Ecto neural progenitor cell (in vitro differentiated cells): ENCODE data around the gene CLCN1.
"Not testable (repeated sequence)": the region's sequence is repeated elsewhere in the genome, so short reads cannot be mapped to it uniquely, and the experiment has no call there.

Experiments used
- DNase-seq: peaks from one replicate; pipeline ENCODE4 v3.0.0-alpha.2; 2018; ENCODE audit warnings: low spot score

CLCN1 gene

DNA sequence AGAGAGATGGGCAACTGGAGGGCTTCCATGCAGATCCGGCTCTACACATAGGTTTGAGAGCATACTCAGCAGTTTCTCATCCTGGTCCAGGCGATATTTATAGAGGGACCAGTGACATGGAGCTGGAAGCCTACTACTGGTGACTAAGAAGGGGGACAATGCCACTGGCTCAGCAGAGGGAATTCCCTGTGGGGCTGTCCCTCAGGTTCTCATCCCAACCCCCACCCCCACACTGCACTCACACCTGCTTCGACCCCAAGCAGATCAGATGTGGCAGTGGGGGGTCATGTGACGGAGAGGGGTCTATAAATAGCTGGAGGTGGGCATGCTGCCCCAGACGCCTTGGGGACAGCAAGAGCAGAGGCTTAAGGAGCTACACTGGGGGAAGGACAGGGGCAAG, at the start of gene CLCN1:
Gene CLCN1 (plus strand): TSS at position 336 of the 400 bp plus-strand sequence. CDS start 102 bp downstream, outside the sequence.
- no peak for DNase-seq

DNA sequence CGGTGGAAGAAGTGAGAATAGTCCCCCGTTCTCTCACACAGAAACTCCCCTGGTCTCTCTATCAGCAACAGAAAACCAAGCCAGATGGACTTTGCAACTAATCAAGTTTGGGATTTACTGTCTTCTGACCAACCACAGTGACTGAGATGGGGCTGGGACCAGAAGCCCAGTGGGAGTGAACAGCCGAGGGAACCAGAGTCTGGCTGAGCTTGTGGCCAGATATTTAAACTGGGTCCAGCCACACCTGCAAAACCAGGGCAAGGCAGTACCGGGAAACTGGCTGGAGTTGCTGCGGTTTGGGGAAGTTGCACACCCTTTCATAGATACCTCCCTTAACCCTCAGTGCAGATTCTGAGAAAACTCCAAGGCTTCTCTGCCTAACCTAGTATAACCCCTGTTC, 46.7 kb upstream of the CLCN1 start:
- DNase-seq, result no peak

DNA sequence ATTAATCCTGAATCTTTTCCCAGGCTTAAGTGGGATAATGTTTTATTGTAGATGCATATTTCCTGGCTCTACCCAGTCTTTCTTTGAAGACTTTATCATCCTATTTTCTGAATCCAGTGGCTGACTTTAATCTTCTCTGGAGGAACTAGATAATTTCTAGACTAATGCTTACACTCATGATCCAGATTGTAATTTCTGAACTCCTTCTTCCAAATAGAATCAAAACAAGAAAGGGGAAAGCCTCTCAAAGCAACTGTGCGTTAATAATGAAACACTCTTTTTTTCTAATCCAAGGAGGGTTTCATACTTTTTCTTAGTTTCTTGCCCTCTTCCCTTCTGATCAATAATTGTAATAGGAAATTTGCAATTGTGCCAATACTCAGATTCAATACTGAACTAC, 44.7 kb upstream of the CLCN1 start:
- no peak for DNase-seq

DNA sequence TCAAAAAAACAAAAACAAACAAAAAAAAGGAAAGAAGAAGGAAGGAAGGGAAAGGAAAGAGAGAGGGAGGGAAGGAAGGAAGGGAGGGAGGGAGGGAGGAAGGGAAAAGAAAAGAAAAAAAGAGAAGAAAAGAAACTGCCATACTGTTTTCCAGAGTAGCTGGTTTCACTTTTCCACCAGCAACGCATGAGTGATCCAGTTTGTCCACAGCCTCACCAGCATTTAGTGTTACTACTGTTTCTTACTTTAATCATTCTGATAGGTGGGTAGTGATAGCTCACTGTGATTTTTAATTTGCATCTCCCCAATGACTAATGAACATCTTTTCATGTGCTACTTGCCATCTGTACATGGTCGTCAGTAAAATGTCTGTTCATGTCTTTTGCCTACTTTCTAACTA, 43.0 kb upstream of the CLCN1 start:
- DNase-seq, result no peak

DNA sequence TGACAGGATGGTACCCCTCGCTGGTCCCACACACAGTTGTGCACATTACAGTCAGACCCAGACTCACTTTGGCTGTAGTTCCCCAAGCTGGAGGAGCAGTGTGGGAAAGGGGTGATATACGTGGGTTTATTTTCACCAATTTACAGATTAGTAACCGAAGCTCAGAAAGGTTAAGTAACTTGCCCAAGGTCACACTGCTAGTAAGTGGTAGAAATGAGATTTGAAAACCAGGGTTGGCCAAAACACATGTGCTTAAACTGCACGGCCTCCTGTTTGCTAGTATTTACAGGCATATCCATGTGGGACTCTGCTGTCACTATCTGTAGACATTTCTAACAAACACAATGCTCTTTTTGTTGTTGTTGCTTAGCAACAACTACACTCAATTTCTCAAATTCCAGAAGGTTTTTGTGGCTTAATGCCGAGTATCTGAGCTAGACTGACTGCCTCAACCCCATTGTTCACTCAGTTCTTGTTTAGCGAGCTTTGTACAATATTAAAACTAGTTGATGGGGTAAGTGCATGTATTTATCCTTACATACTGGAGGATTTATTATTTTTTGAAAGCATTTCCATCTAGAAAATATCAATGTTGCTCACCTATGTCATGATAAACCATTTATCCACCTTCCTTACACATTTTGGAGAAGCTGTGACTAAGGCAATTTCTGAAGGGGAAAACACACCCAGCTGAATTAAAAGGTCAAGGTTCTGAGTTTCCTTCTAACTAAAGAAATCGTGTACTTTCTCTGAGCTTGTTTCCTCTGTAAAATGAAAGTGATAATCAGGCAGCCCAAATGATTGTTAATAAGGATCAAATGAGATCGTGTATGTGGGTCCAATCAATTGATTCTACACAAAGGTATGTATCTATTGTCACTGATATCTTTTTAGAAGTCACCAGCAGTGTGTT, 36.5 kb upstream of the CLCN1 start:
- DNase-seq, result no peak

DNA sequence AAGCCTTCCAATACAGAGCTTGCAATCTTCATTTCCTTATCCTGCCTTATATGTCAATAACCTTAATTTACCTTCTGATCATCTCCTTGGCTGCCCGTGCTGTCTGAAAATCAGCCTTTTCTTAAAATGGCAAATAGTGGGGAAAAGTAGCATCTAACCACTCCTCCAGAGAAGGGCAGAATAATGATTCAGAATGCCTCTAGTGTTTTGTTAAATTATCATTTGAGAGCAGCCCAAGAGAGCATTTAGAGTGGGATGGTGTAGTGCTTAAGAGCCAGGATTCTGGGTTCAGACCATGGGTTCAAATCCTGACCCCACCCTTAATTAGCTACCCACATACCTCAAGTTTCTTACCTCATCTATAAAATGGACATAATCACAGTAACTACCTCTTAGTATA, 35.8 kb upstream of the CLCN1 start:
- no peak for DNase-seq

DNA sequence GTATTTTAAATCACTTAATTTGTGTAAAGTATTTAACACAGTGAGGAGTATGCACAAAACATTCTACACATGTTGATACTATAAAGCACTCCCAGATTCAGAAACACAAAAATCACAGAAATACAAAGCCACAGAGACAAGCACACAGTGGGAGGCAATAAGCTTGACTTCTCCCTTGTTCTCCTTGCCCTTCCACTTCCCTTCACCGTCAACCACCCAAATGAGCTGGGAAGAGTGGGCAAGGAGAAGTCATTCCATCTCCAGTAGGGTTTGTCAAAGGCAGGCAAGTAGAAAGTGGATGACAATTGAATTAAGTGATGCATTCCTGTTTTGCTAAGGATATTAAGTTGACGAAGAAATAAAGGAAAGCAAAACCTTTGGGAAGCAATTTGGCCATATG, 35.3 kb upstream of the CLCN1 start:
- DNase-seq, result no peak

DNA sequence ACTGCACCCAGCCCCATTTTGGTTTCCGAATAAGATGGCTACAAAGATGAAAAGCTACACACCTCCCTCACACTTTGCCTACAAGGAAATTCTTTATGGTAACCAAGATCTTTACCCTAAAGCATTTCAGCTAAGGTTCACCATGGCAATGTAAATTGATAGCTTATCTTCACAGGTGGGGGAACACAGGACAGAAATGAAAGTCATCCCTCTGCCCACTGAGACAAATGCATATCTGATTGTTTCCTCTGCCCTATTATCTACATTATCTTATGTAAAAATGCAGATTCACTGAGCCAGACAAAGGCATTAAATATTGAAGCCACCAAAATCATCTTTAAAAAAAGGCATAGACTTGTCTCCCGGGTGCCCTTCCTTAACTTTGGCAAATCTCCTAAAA, 34.4 kb upstream of the CLCN1 start:
- no peak for DNase-seq

DNA sequence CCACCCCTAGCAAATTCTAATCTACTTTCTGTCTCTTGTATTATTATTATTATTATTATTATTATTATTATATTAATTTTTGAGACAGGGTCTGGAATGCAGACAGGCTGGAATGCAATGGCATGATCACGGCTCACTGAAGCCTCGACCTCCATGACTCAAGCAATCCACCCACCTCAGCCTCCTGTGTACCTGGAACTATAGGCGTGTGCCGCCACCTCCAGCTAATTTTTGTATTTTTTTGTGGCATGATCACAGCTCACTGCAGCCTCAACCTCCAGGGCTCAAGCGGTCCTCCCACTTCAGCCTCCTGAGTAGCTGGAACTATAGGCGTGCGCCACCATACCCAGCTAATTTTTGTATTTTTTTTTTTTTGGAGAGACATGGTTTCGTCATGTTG, 33.8 kb upstream of the CLCN1 start:
- no peak for DNase-seq

DNA sequence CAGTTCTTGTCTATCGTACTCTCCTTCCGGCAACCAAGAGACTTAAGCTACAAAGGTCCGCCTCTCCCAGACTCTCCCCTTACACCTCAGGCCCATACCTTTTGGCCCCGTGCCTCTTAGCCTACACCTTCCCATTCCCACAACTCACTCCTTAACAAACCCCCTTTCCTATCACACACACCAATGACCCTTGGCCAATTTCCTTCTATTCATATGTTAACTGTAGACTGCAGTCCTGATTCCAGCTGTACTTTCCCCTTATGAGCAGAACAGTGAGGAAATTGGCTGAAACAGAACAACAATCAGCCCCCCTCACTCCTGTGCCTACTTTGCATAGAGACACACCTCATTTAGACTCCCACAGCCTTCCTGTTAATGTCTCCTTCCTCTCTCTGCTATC, 32.5 kb upstream of the CLCN1 start:
- no peak for DNase-seq

DNA sequence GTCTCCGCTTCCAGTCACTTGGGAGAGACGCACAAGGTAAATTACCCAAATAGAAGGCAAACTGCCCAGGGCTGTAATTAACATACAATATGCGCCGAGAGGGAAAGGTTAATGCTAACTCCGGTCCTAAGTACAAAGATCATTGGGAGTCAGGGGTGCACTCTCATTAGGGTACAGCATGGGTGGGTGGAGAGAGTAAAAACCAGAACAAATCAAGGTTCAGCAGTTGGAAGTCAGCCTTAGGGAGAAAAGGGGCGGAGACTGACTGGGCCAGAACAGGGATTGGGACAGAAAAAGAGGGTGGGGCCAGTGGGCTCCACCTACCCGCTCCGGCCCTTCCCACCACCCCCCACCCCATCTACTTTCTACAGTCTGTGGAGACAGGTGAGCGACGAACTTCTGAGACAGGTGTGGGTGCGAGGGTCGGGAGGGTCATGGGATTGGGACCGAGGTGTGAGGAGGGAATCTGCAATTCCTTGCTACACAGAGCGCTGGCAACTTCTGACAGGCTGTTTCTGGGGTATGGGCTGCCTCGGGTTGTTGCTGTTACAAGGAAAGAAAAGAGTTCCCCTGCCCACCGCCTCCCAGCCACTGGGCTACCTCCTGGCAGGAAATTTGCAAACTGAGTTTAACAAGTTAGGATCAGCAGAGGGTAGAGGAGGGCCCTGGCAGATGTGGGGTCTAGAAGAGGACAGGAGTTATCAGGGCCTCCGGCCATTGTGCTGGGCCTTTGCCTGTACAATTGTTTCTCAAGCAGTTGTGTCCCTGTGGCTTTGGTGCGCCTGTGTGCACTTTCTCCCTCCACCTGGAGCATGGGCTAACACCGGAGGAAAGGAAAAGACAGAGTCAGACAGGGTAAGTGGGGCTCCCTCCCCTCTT, 31.1 kb upstream of the CLCN1 start, which contains the start of gene TMEM139:
Gene TMEM139 (plus strand): TSS at position 368 of the 879 bp plus-strand sequence. CDS start 1,000 bp downstream, outside the sequence.
- DNase-seq, result no peak

DNA sequence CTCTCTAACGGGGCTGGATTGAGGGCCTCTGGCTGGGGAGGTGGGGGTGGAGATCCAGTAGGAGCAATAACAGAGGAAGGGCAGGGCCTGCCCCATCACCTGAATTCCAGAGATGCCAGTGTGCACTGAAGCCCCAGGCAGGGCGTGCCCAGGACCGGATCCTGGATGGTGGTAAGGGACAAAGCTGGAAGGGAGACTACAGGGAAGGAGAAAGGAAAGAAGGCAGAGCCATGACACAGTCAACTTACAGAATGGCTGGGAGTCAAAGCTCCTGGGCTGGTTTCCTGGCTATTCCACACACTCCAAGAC, 30.5 kb upstream of the CLCN1 start:
- no peak for DNase-seq

DNA sequence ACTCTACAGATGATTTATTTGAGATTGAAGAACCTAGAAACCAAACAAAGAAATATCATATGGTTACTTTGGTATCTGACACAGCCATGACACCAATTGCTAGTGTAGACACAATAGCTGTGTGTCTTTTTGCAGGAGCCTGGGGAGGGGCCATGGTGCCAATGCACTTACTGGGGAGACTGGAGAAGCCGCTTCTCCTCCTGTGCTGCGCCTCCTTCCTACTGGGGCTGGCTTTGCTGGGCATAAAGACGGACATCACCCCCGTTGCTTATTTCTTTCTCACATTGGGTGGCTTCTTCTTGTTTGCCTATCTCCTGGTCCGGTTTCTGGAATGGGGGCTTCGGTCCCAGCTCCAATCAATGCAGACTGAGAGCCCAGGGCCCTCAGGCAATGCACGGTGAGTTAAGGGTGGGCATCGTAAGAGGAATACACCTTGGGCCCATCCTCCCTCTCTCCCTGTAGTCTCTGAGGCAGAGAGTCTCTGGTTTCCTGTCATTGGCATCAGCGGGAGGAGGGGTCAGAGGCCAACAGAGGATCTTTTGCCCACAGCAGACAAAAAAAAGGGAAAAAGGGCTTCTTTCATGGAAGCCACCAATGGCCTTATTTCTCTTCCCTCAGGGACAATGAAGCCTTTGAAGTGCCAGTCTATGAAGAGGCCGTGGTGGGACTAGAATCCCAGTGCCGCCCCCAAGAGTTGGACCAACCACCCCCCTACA, 29.9 kb upstream of the CLCN1 start:
- DNase-seq, result no peak

DNA sequence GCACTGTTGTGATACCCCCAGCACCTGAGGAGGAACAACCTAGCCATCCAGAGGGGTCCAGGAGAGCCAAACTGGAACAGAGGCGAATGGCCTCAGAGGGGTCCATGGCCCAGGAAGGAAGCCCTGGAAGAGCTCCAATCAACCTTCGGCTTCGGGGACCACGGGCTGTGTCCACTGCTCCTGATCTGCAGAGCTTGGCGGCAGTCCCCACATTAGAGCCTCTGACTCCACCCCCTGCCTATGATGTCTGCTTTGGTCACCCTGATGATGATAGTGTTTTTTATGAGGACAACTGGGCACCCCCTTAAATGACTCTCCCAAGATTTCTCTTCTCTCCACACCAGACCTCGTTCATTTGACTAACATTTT, 29.4 kb upstream of the CLCN1 start:
- DNase-seq, result no peak

DNA sequence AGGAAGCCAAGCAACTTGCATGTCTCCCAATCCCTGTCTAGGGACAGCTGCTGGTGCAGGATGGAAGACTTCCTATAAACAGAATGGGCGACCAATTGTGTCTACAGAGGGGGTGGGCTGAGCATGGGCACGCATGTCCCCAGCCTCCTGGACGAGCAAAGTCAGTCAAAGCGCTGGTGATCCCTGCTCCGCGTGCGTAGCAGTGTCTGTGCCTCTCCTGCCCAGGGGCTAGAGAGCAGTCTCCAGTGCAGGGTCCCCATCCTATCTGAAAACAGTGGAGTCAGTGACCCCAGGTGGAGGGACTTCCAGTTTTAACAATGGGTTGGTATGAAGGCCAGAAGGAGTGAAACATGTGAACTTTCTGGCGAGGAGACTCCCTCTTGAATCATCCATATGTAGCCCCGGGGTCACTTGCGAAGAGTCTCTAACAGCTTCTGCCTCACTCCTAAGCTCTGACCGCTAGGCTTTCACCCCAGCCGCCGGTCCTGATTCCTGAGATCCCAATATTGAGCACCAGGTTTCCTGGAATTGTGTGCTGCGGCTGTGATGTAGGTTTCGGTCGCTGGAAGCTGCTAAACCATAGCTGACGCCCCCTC, 28.5 kb upstream of the CLCN1 start:
- no peak for DNase-seq

DNA sequence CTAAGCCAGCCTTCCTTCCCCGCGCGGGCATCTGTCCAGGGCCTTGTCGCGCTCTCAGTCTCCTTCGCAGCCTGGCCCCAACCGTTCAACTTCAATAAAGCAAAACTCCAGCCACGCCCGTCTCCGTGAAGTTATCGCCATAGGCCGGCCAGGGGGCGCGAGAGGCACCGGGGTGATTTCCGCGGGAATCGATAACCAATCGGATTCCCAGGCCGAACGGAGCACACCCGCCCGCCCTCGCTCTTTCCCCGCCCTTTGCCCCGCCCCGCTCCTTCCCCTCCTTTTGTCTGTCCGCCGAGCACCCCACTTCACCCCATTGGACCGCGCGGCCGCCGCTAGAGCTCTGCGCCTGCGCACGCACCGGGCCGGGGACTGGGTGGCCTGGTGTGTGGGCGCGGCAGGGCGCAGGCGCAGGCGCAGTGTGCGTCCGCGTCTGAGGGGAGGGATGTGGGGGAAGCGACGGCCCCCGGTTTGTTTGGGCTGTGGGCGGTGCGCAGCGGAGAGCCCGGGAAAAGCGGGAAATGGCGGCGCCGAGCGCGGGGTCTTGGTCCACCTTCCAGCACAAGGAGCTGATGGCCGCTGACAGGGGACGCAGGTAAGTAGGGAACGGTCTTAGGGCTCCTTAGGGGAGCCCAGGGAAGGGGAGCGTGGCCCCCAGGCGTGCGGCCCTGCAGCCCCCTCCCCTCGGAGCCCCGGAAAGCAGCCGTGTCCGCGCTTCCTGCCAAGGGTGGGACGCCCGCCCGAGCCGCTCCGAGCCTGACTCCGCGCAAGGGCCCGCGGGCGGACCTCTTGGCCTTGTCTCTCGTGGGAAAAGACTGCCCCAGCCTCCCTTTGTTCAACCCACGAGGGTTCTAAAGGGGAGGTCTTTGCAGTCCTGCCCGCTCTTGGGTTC, 27.7 kb upstream of the CLCN1 start, which contains the start of gene CASP2:
Gene CASP2 (plus strand): TSS at position 417 of the 892 bp plus-strand sequence. CDS start 105 bp downstream, at position 522.
- DNase-seq, result peak; percentile 98

DNA sequence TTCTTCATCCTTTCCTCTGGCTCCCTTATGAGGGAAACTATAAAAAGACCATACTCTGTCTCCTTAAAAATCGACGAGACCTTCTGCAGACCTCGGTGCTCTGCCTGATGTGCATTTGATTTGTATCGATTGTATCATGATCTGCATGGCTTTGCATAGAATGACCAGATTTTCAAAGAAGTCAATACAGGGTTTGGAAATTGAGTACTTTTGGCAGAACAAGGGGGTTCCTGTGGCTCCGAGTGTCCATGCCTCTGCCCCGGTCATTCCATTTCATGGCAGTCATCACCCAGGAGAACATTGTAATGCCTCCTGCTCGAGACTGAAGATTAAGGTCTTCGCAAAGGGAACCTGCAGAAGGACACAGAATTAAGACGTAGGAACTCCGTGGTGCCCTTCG, 27.1 kb upstream of the CLCN1 start:
- DNase-seq, result no peak

DNA sequence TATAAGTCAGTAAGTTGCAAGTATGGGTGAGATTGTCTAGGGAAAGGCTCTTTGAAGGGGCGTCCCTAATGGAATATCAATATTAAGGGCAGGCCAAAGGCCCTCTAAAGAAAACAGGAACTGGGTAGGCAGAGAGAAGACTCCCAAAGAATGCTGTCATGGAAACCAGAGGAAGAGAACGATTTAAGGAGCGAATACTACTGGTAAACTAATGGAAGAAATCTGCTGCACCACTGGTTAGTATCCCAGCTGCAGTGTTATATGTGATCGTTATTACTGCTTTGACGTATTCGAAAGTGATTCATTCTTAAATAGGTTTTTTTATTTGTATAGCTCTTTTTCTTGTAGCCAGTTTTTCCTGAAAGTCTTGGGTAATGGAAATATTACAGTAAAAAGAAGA, 26.5 kb upstream of the CLCN1 start:
- DNase-seq, result no peak

DNA sequence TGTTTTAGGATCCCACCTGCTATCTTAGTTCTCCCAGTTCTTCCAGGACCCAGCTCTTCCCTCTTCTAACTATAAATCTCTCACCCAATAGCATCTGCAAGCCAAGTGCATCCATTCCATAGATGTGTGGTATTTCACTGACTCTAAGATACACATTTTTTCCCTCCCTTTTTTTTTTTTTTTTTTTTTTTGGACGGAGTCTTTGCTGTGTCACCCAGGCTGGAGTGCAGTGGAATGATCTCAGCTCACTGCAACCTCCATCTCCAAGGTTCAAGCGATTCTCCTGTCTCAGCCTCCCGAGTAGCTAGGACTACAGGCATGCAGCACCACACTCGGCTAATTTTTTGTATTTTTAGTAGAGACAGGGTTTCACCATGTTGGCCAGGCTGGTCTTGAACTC, 26.0 kb upstream of the CLCN1 start:
- DNase-seq, result not testable (repeated sequence)

DNA sequence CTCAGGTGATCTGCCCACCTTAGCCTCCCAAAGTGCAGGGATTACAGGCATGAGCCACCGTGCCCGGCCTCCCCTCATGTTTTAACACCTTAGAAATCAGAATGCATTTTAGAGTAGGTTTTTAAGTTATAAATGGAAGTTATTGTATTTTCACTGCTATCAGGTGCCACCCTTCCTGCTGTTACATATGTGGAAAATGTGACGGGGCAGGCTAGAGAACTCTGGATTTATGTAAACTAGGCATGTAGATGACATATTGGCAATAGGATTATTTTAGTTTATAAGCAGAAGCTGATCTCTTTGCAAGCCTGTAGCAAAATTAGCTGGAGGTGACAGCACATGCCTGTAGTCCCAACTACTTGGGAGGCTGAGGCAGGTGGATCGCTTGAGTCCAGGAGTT, 25.6 kb upstream of the CLCN1 start:
- DNase-seq, result no peak

DNA sequence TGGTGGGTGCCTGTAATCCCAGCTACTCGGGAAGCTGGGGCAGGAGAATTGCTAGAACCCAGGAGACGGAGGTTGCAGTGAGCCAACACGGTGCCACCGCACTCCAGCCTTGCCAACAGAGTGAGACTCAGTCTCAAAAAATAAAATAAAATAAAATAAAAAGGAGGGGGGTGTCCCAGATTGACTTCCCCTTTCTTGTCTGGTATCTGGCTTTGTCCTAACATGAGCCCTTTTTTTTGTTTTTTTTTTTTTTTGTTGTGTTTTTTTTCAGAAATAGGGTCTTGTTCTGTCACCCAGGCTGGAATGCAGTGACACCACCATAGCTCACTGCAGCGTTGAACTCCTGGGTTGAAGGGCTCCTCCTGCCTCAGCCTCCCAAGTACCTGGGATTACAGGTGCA, 23.0 kb upstream of the CLCN1 start:
- DNase-seq, result no peak
